Gastroesophageal sphincter (tissue), 2 donors: ENCODE results near the gene PANK1.

Source experiments
- POLR2A ChIP-seq, 2 donors: fragments of 450-650 bp; IDR thresholded peaks; one replicate each; pipeline ENCODE4 v1.6.1; 2017; ENCODE audit warnings: antibody characterized with exemption in 2 of 2, mild to moderate bottlenecking in 2 of 2, moderate library complexity in 1 of 2
- POLR2AphosphoS5 ChIP-seq: sonication (generic); formaldehyde crosslinking; IDR thresholded peaks from one replicate; pipeline ENCODE4 v1.6.1; 2017; ENCODE audit warnings: antibody characterized with exemption

GRCh38 chr10:89615824-89616223 is 29.2 kb downstream of the PANK1 start:
- TF ChIP-seq POLR2A (IDR thresholded peaks at IDR 0.05): no peak
- no peak for TF ChIP-seq POLR2AphosphoS5
